NCI-H510A treated with DMSO at 0.1 percent for 48 hours (cell line): ENCODE results near the gene HCFC2.
A peak's percentile ranks its signal among the peaks of the same experiment; 100 is the strongest.
"Not testable (repeated sequence)": the region's sequence is repeated elsewhere in the genome, so short reads cannot be mapped to it uniquely, and the experiment has no call there.

Experiments
- DNase-seq: peaks from one replicate; lab custom pipeline; 2025; lab: John Stamatoyannopoulos, UW

HCFC2 gene

GRCh38 chr12:104057771-104058197 lies 6.5 kb upstream of the HCFC2 start:
- peak; percentile 5 for DNase-seq

GRCh38 chr12:104058802-104059201 lies 5.5 kb upstream of the HCFC2 start:
- no peak for DNase-seq

- DNase-seq: no peak
Measured at GRCh38 chr12:104059963-104060362, 4.4 kb upstream of the HCFC2 start.

GRCh38 chr12:104060791-104061190 lies 3.5 kb upstream of the HCFC2 start:
- no peak for DNase-seq

- DNase-seq: no peak
Measured at GRCh38 chr12:104063712-104064030, 660 bp upstream of the HCFC2 start.

- DNase-seq: no peak
Measured at GRCh38 chr12:104064842-104065427, 604 bp downstream of the HCFC2 start.

GRCh38 chr12:104072099-104072498 lies 7.8 kb downstream of the HCFC2 start:
- DNase-seq: no peak

- no peak for DNase-seq
Measured at GRCh38 chr12:104073699-104074098, 9.4 kb downstream of the HCFC2 start.

GRCh38 chr12:104079024-104079423 lies 14.7 kb downstream of the HCFC2 start:
- no peak for DNase-seq

GRCh38 chr12:104080764-104081163 lies 16.4 kb downstream of the HCFC2 start:
- no peak for DNase-seq

- DNase-seq: no peak
Measured at GRCh38 chr12:104083769-104084475, 19.6 kb downstream of the HCFC2 start.

GRCh38 chr12:104090685-104091084 lies 26.4 kb downstream of the HCFC2 start:
- no peak for DNase-seq

GRCh38 chr12:104091136-104091535 lies 26.8 kb downstream of the HCFC2 start:
- no peak for DNase-seq

- no peak for DNase-seq
Measured at GRCh38 chr12:104094284-104094683, 30.0 kb downstream of the HCFC2 start.

- no peak for DNase-seq
Measured at GRCh38 chr12:104095289-104095688, 31.0 kb downstream of the HCFC2 start.

GRCh38 chr12:104097954-104098353 lies 33.6 kb downstream of the HCFC2 start:
- no peak for DNase-seq

GRCh38 chr12:104105461-104105860 lies 41.1 kb downstream of the HCFC2 start:
- no peak for DNase-seq

- no peak for DNase-seq
Measured at GRCh38 chr12:104106965-104107364, 42.6 kb downstream of the HCFC2 start.

GRCh38 chr12:104108755-104109445 lies 44.6 kb downstream of the HCFC2 start:
- peak; percentile 79 for DNase-seq

- no peak for DNase-seq
Measured at GRCh38 chr12:104109446-104110271, 45.3 kb downstream of the HCFC2 start.

GRCh38 chr12:104114834-104115586 lies 50.7 kb downstream of the HCFC2 start:
- not testable (repeated sequence) for DNase-seq

GRCh38 chr12:104115587-104115975 lies 51.2 kb downstream of the HCFC2 start:
- DNase-seq: no peak
